Kidney (tissue), 14 donors: ENCODE measurements around the gene IKZF1. TPM values are rescaled to one million over a fixed set of nuclear protein-coding genes. Genes with fewer than 3 reads are reported as not detected.

Source experiments
- DNase-seq, 5 donors: peaks; one replicate each; pipeline ENCODE4 v3.0.0-alpha.2; 2013 to 2020
- FAIRE-seq: peaks from 2 replicates; lab custom pipeline; 2012; peaks lifted over from hg19 to GRCh38; lab: Jason Lieb, UNC
- H3K27ac ChIP-seq, 2 donors: one replicate each; pipeline ENCODE4 v1.7.0; 2013; ENCODE audit warnings: low read depth in 2 of 2, low read length in 2 of 2, inconsistent platforms in 1 of 2
- H3K27me3 ChIP-seq: one replicate; pipeline ENCODE4 v1.7.1; 2013; ENCODE audit warnings: low read length, inconsistent platforms; ENCODE audit not compliant: control insufficient read depth, insufficient read depth
- H3K36me3 ChIP-seq, 3 donors: one replicate each; pipeline versions ENCODE4 v1.7.0 to v1.7.1; 2013; ENCODE audit warnings: low read length in 3 of 3, control low read depth in 1 of 3, inconsistent platforms in 1 of 3; ENCODE audit not compliant: insufficient read depth in 3 of 3, control insufficient read depth in 2 of 3
- H3K4me1 ChIP-seq, 3 donors: one replicate each; pipeline versions ENCODE4 v1.7.0 to v1.7.1; 2013; ENCODE audit warnings: low read length in 3 of 3, inconsistent platforms in 1 of 3, low read depth in 1 of 3; ENCODE audit not compliant: control insufficient read depth in 2 of 3, insufficient read depth in 2 of 3
- H3K4me3 ChIP-seq, 3 donors: one replicate each; pipeline versions ENCODE4 v1.7.0 to v1.8.1; 2013; ENCODE audit warnings: low read length in 3 of 3, control low read depth in 1 of 3, inconsistent platforms in 1 of 3
- H3K9ac ChIP-seq, 3 donors: one replicate each; pipeline versions ENCODE4 v1.7.0 to v1.7.1; 2013; ENCODE audit warnings: low read length in 3 of 3, control low read depth in 1 of 3, inconsistent platforms in 1 of 3
- H3K9me3 ChIP-seq, 3 donors: one replicate each; pipeline versions ENCODE4 v1.7.0 to v1.7.1; 2013; ENCODE audit warnings: low read length in 3 of 3, control low read depth in 1 of 3, inconsistent platforms in 1 of 3; ENCODE audit not compliant: control insufficient read depth in 2 of 3, insufficient read depth in 1 of 3
- CTCF ChIP-seq: IDR thresholded peaks from 3 replicates; pipeline ENCODE4 v1.5.1; 2012; ENCODE audit warnings: mild to moderate bottlenecking, moderate library complexity, borderline replicate concordance; ENCODE audit not compliant: insufficient read depth; ENCODE audit errors: extremely low read depth
- intact Hi-C: fragments of 100-400 bp; cut with DNase I; formaldehyde crosslinking; loops from one replicate; pipeline ENCODE4 v1.11.1; 2022
- polyA plus RNA-seq: library from polyadenylated mRNA; stranded (reverse); fragments of 350-450 nt; fragmentation: Illumina TruSeq; extraction: RNeasy Lipid Tissue Mini Kit (QIAGEN cat#74804); gene quantifications from one replicate; pipeline ENCODE4 v1.2.3, GENCODE V29; 2014; ENCODE audit warnings: low read depth, low replicate concordance; ENCODE audit not compliant: insufficient read depth
- total RNA-seq: library from RNA; stranded (reverse); fragmentation: NEBNext Ultra II Directional; extraction: Animal tissue kit (Norgen Biotek cat#: 25700); gene quantifications from one replicate; pipeline ENCODE4 v1.2.1, GENCODE V29; 2021
- donor health status: control.
- donor health status: control.
- donor health status: control.
- donor health status: control.
- donor health status: control.
- donor health status: DM: yes; HTN: yes; CAD: no.
- donor health status: Normal renal cell carcinoma (clear cell type).

IKZF1 gene
- total and polyA plus RNA-seq, 2 donors from 2014 or later = 0.52 to 36.8 TPM

- Histone ChIP-seq H3K9me3 (no peaks in the 10 kb centered on the region), H3K27ac (no peak overlapping the region), H3K36me3 (no peaks in the 10 kb centered on the region), H3K4me3 (no peak overlapping the region), H3K4me1 (no peaks in the 10 kb centered on the region), H3K9ac (no peak overlapping the region), H3K27me3 (no peaks in the 10 kb centered on the region)
- DNase-seq (no peak), FAIRE-seq (no peak)
- no peak for TF ChIP-seq CTCF
- intact Hi-C loops = no loop called here
Observed at GRCh38 chr7:50359258-50359994, 54.9 kb downstream of the IKZF1 start.

GRCh38 chr7:50359995-50360925 lies 55.7 kb downstream of the IKZF1 start:
- TF ChIP-seq CTCF = no peak
- H3K36me3 ChIP-seq = no peaks in the 10 kb centered on the region
- no peak overlapping the region for H3K9ac ChIP-seq
- DNase-seq (no peak), FAIRE-seq (no peak)
- H3K4me1 ChIP-seq = no peaks in the 10 kb centered on the region
- no peaks in the 10 kb centered on the region for H3K27me3 ChIP-seq
- intact Hi-C loops = no loop called here
- no peak overlapping the region for H3K4me3 ChIP-seq
- H3K27ac ChIP-seq = no peak overlapping the region
- no peaks in the 10 kb centered on the region for H3K9me3 ChIP-seq

- FAIRE-seq (no peak), DNase-seq (no peak)
- TF ChIP-seq CTCF = no peak
- H3K36me3 ChIP-seq = no peaks in the 10 kb centered on the region
- no peaks in the 10 kb centered on the region for H3K4me1 ChIP-seq
- no peak overlapping the region for H3K27ac ChIP-seq
- H3K27me3 ChIP-seq = no peaks in the 10 kb centered on the region
- H3K4me3 ChIP-seq = no peak overlapping the region
- H3K9ac ChIP-seq = no peak overlapping the region
- H3K9me3 ChIP-seq = no peaks in the 10 kb centered on the region
- intact Hi-C loops = no loop called here
Observed at GRCh38 chr7:50362142-50362541, 57.6 kb downstream of the IKZF1 start.
